Ovary (tissue), 3 donors: ENCODE results near the gene MRPL23.

Experiments used
- POLR2A ChIP-seq: fragments of 450-650 bp; IDR thresholded peaks from one replicate; pipeline ENCODE4 v1.6.1; 2017; ENCODE audit warnings: antibody characterized with exemption, mild to moderate bottlenecking, moderate library complexity
- TF ChIP-seq, protein P1 (sequence below), 3 donors: fragments of 450-650 bp in 2 of 3; fragments of 200-600 bp in 1 of 3; IDR thresholded peaks; one replicate each; pipeline versions ENCODE4 v1.5.1 to v1.8.0; 2016 to 2022; ENCODE audit warnings: antibody characterized with exemption in 3 of 3, mild to moderate bottlenecking in 1 of 3
- donor health status: DM: no; HTN: no; CAD: no.

DNA sequence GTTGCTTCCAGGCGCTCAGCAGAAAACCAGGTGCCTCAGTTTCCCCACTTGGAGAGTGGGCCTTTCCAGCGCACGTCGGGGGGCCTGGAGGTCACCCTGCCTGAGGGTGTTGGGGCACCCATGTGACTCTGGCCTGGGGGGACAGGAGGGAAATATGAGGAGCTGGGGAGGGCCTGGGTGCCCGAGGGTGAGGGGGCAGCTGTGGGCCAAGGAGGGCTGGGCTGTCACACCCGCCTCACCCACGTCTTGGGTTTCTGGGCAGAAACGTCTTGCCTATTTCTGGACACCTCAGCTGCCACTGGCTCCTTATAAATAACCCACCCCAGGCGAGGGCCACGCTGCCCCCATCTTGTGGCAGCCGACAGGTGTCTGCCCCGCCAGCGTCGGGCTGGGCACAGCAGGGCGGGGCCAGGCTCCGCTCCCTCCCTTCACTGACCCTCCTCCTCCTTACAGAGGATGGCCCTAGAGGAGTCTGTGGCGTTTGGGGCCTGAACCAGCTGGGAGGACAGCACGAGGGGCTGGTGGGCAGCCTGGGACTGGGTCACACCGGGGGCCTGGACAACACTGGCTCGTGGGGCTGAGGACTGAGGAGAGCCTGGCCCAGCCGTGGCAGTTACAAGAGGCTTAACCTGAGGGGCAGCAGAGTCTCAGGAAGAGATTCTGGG, 26.1 kb upstream of the MRPL23 start:
- no peak for TF ChIP-seq POLR2A
- TF ChIP-seq, protein P1, sequence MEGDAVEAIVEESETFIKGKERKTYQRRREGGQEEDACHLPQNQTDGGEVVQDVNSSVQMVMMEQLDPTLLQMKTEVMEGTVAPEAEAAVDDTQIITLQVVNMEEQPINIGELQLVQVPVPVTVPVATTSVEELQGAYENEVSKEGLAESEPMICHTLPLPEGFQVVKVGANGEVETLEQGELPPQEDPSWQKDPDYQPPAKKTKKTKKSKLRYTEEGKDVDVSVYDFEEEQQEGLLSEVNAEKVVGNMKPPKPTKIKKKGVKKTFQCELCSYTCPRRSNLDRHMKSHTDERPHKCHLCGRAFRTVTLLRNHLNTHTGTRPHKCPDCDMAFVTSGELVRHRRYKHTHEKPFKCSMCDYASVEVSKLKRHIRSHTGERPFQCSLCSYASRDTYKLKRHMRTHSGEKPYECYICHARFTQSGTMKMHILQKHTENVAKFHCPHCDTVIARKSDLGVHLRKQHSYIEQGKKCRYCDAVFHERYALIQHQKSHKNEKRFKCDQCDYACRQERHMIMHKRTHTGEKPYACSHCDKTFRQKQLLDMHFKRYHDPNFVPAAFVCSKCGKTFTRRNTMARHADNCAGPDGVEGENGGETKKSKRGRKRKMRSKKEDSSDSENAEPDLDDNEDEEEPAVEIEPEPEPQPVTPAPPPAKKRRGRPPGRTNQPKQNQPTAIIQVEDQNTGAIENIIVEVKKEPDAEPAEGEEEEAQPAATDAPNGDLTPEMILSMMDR (IDR thresholded peaks at IDR 0.05): no peak
